SK-N-SH (cell line): ENCODE results near the gene NCS1. TPM values are rescaled to one million over a fixed set of nuclear protein-coding genes. Genes with fewer than 3 reads are reported as not detected.

Experiments used
- CTCF ChIA-PET: fragments of 300-600, 350-600 bp; formaldehyde crosslinking; extraction: SDS; loops from one replicate; lab custom pipeline; 2021; lab: Yijun Ruan, JAX
- POLR2A ChIA-PET: fragments of 350-600 bp; sonication (Branson Sonifier 250); formaldehyde crosslinking; extraction: SDS; loops from one replicate; lab custom pipeline; 2020; ENCODE audit warnings: antibody characterized with exemption, inconsistent platforms; lab: Yijun Ruan, JAX
- DNase-seq: peaks from one replicate; pipeline ENCODE4 v3.0.0; 2012
- H2AFZ ChIP-seq: fragments of 200-600 bp; sonication (generic); 2 replicates; pipeline ENCODE4 v1.8.1; 2016; ENCODE audit warnings: antibody characterized with exemption, mild to moderate bottlenecking, low read depth
- H3F3A ChIP-seq: fragments of 200-600 bp; sonication (generic); replicated peaks from 2 replicates; pipeline ENCODE3; 2016; ENCODE audit warnings: antibody characterized with exemption, mild to moderate bottlenecking; ENCODE audit not compliant: insufficient read depth
- H3K27ac ChIP-seq, 2 experiments: fragments of 200-500 bp in 1 of 2; fragments of 200-600 bp in 1 of 2; sonication (Bioruptor generic) in 1 of 2; sonication (generic), shearing (Covaris generic) in 1 of 2; 2 replicates each; pipeline versions ENCODE4 v1.5.1 to v1.6.1; 2014 to 2016; ENCODE audit warnings: low read depth in 2 of 2, inconsistent platforms in 1 of 2, low read length in 1 of 2, mild to moderate bottlenecking in 1 of 2, mixed read lengths in 1 of 2
- H3K27me3 ChIP-seq: fragments of 200-600 bp; sonication (generic), shearing (Covaris generic); 2 replicates; pipeline ENCODE4 v1.6.1; 2016; ENCODE audit warnings: mixed run types; ENCODE audit not compliant: insufficient read depth
- H3K36me3 ChIP-seq, 2 experiments: fragments of 200-500 bp in 1 of 2; fragments of 200-600 bp in 1 of 2; sonication (Bioruptor generic) in 1 of 2; sonication (generic) in 1 of 2; replicated peaks in 1 of 2; 2 replicates each; pipeline versions ENCODE3 to v1.5.1; 2014 to 2016; ENCODE audit warnings: low read length in 1 of 2, mild to moderate bottlenecking in 1 of 2; ENCODE audit not compliant: insufficient read depth in 2 of 2, control insufficient read depth in 1 of 2
- H3K4me1 ChIP-seq, 2 experiments: fragments of 200-500 bp in 1 of 2; fragments of 200-600 bp in 1 of 2; sonication (Bioruptor generic) in 1 of 2; sonication (generic), shearing (Covaris generic) in 1 of 2; 2 replicates each; pipeline versions ENCODE4 v1.5.1 to v1.6.1; 2014 to 2016; ENCODE audit warnings: low read depth in 1 of 2, low read length in 1 of 2, mixed run types in 1 of 2; ENCODE audit not compliant: insufficient read depth in 2 of 2, control insufficient read depth in 1 of 2
- H3K4me2 ChIP-seq: fragments of 200-600 bp; sonication (generic), shearing (Covaris generic); 2 replicates; pipeline ENCODE4 v1.6.1; 2017; ENCODE audit warnings: mixed run types
- H3K4me3 ChIP-seq, 2 experiments: fragments of 200-500 bp in 1 of 2; fragments of 200-600 bp in 1 of 2; sonication (Bioruptor generic) in 1 of 2; sonication (generic), shearing (Covaris generic) in 1 of 2; 2 replicates each; pipeline versions ENCODE4 v1.5.1 to v1.8.1; 2014 to 2016; ENCODE audit warnings: low read depth in 2 of 2, inconsistent platforms in 1 of 2, low read length in 1 of 2, mild to moderate bottlenecking in 1 of 2, mixed read lengths in 1 of 2, moderate library complexity in 1 of 2
- H3K79me2 ChIP-seq: fragments of 200-600 bp; sonication (generic); 2 replicates; pipeline ENCODE4 v1.8.1; 2017; ENCODE audit warnings: mild to moderate bottlenecking; ENCODE audit not compliant: insufficient read depth
- H3K9ac ChIP-seq: fragments of 200-600 bp; sonication (generic); 2 replicates; pipeline ENCODE4 v1.6.1; 2017; ENCODE audit warnings: mixed run types
- H3K9me2 ChIP-seq: fragments of 200-600 bp; sonication (generic); 2 replicates; pipeline ENCODE4 v1.6.1; 2017; ENCODE audit warnings: mixed run types
- H3K9me3 ChIP-seq: fragments of 200-600 bp; sonication (generic); 2 replicates; pipeline ENCODE4 v1.6.1; 2017; ENCODE audit warnings: mixed run types, mild to moderate bottlenecking, moderate library complexity
- H4K20me1 ChIP-seq: fragments of 200-600 bp; sonication (generic); 2 replicates; pipeline ENCODE4 v1.6.1; 2017; ENCODE audit warnings: mild to moderate bottlenecking, mixed run types; ENCODE audit not compliant: insufficient read depth
- CHD2 ChIP-seq: fragments of 150-350 bp; IDR thresholded peaks from 2 replicates; pipeline ENCODE4 v1.6.1; 2018; ENCODE audit warnings: low read length; ENCODE audit not compliant: partially characterized antibody
- FOXJ3 ChIP-seq: sonication (generic); formaldehyde crosslinking; IDR thresholded peaks from 2 replicates; pipeline ENCODE4 v1.5.1; 2020; ENCODE audit warnings: mild to moderate bottlenecking, missing genetic modification reagents
- FOXM1 ChIP-seq: IDR thresholded peaks from 2 replicates; pipeline ENCODE4 v1.4.0; 2012; ENCODE audit warnings: low read depth, mild to moderate bottlenecking
- IRF3 ChIP-seq: fragments of 150-350 bp; IDR thresholded peaks from 2 replicates; pipeline ENCODE4 v1.6.1; 2016; ENCODE audit warnings: mild to moderate bottlenecking, low read depth, low read length
- JUND ChIP-seq: IDR thresholded peaks from 2 replicates; pipeline ENCODE4 v1.4.0; 2012
- MEF2A ChIP-seq: IDR thresholded peaks from 2 replicates; pipeline ENCODE4 v1.4.0; 2012; ENCODE audit warnings: low read depth, borderline replicate concordance
- NFIC ChIP-seq: IDR thresholded peaks from 2 replicates; pipeline ENCODE4 v1.4.0; 2012; ENCODE audit warnings: borderline replicate concordance
- NRF1 ChIP-seq: IDR thresholded peaks from 2 replicates; pipeline ENCODE4 v1.6.1; 2012; ENCODE audit warnings: low read depth, mild to moderate bottlenecking, low read length
- POLR2AphosphoS5 ChIP-seq: IDR thresholded peaks from 2 replicates; pipeline ENCODE4 v1.6.1; 2012; ENCODE audit warnings: low read depth, low read length
- RAD21 ChIP-seq: IDR thresholded peaks from 2 replicates; pipeline ENCODE4 v1.6.1; 2012; ENCODE audit warnings: mild to moderate bottlenecking, low read length
- RCOR1 ChIP-seq: fragments of 150-350 bp; IDR thresholded peaks from 2 replicates; pipeline ENCODE4 v1.6.1; 2017; ENCODE audit warnings: antibody characterized with exemption, low read length
- RXRA ChIP-seq: IDR thresholded peaks from 2 replicates; pipeline ENCODE4 v1.4.0; 2012; ENCODE audit warnings: low read depth, mild to moderate bottlenecking, borderline replicate concordance
- SIN3A ChIP-seq: IDR thresholded peaks from 2 replicates; pipeline ENCODE4 v1.6.1; 2012; ENCODE audit warnings: low read depth, mild to moderate bottlenecking, low read length, moderate library complexity, borderline replicate concordance
- SMC3 ChIP-seq: IDR thresholded peaks from 2 replicates; pipeline ENCODE4 v1.6.1; 2012; ENCODE audit warnings: low read depth, low read length, improper control_type of control experiment
- TEAD4 ChIP-seq: IDR thresholded peaks from 2 replicates; pipeline ENCODE4 v1.4.0; 2012; ENCODE audit warnings: mild to moderate bottlenecking, borderline replicate concordance; ENCODE audit not compliant: insufficient read depth
- USF1 ChIP-seq: IDR thresholded peaks from 2 replicates; pipeline ENCODE4 v1.4.0; 2012; ENCODE audit warnings: low read depth, borderline replicate concordance
- YY1 ChIP-seq: IDR thresholded peaks from 2 replicates; pipeline ENCODE4 v1.4.0; 2012; ENCODE audit warnings: low read depth, mild to moderate bottlenecking
- ZBTB33 ChIP-seq: IDR thresholded peaks from 2 replicates; pipeline ENCODE4 v1.4.0; 2012; ENCODE audit warnings: low read depth, borderline replicate concordance
- WGBS: methylation state at CpG from one replicate; pipeline ENCODE4 v1.1.6; 2017; ENCODE audit warnings: low lambda C conversion rate; 5-methylcytosine and 5-hydroxymethylcytosine counted together
- polyA plus RNA-seq, 3 experiments: library from polyadenylated mRNA; depleted of rRNA; stranded (reverse); fragments of >200 nt; gene quantifications; 2 replicates each; pipeline ENCODE4 v1.2.3, GENCODE V29; 2012

NCS1 gene
- polyA plus RNA-seq, 1 of the 3 experiments (the other 2 are of a cell fraction), result 40.6 TPM

- no peak overlapping the region for H3K4me2 ChIP-seq
- no peak overlapping the region for H3K27ac ChIP-seq
- H3K9ac ChIP-seq, result no peak overlapping the region
- H3K27me3 ChIP-seq, result no peaks in the 10 kb centered on the region
- no peaks in the 10 kb centered on the region for H3K9me3 ChIP-seq
- no peak for DNase-seq
- TF ChIP-seq MEF2A, result no peak
- TF ChIP-seq RCOR1, result no peak
- no peak for TF ChIP-seq YY1
- TF ChIP-seq CHD2, result no peak
- no peak for TF ChIP-seq ZBTB33
- TF ChIP-seq TEAD4, result no peak
- TF ChIP-seq RAD21, result no peak
- TF ChIP-seq NRF1, result no peak
- TF ChIP-seq USF1, result no peak
- TF ChIP-seq NFIC, result no peak
- TF ChIP-seq SMC3, result no peak
- TF ChIP-seq FOXJ3 (CRISPR knock-in tag), result no peak
- TF ChIP-seq FOXM1, result no peak
- no peak for TF ChIP-seq SIN3A
- TF ChIP-seq JUND, result no peak
- no peak for TF ChIP-seq RXRA
- no peak for TF ChIP-seq POLR2AphosphoS5
- TF ChIP-seq IRF3, result no peak
- no peaks in the 10 kb centered on the region for H4K20me1 ChIP-seq
- H3K79me2 ChIP-seq, result no peaks in the 10 kb centered on the region
- no peaks in the 10 kb centered on the region for H3K9me2 ChIP-seq
- no peak overlapping the region for H2AFZ ChIP-seq
- H3F3A ChIP-seq, result no peaks in the 10 kb centered on the region
- peaks cover 2 to 14% of the 10 kb centered on the region in 2 experiments; a peak in 2 of 4 replicates for H3K4me1 ChIP-seq
- POLR2A ChIA-PET, result no interaction called here
- no peaks in the 10 kb centered on the region for H3K36me3 ChIP-seq
- H3K4me3 ChIP-seq, result no peak overlapping the region
- CTCF ChIA-PET, result interaction anchor here (0.7 to 1.9 kb wide), 3 partner anchors 19 to 180 kb away, joined by 3 to 5 read pairs (median 3); no protein-coding TSS in a partner anchor
- 89% methylated on average over 5 of the region's 5 CpGs for WGBS
Measured at GRCh38 chr9:130147198-130147597, 25.0 kb upstream of the NCS1 start.
